ENCODE results near the gene TRDMT1. TPM values are rescaled to one million over a fixed set of nuclear protein-coding genes. Genes with fewer than 3 reads are reported as not detected.

The TRDMT1 gene
- total RNA-seq, 2 donors from 2014 or later, result 12.3 to 21.0 TPM

- no peaks in the 10 kb centered on the region for H3K36me3 ChIP-seq
- H3K9me3 ChIP-seq, result no peaks in the 10 kb centered on the region
Measured at GRCh38 chr10:17178006-17178405, 23.5 kb downstream of the TRDMT1 start.

GRCh38 chr10:17177014-17177413, 24.5 kb downstream of the TRDMT1 start:
- no peak for TF ChIP-seq CTCF (IDR thresholded peaks at IDR 0.05)
- no peak for ATAC-seq (ENCODE audit: insufficient number of reproducible peaks, low FRiP score, low read depth)
- no peak overlapping the region for H3K27ac ChIP-seq
- H3K9me3 ChIP-seq, result no peaks in the 10 kb centered on the region
- H3K4me1 ChIP-seq (ENCODE audit: control insufficient read depth in 1 of 2, low read depth in 2 of 2), result peaks cover 15 to 36% of the 10 kb centered on the region in 2 donors
- no peaks in the 10 kb centered on the region for H3K27me3 ChIP-seq (replicated peaks; ENCODE audit: insufficient read depth)
- no peak overlapping the region for H3K4me3 ChIP-seq
- H3K36me3 ChIP-seq, result no peaks in the 10 kb centered on the region
- DNase-seq (ENCODE audit: low spot score), result no peak

More at GRCh38 chr10:17178006-17178405, 23.5 kb downstream of the TRDMT1 start:
- ATAC-seq (ENCODE audit: insufficient number of reproducible peaks, low FRiP score, low read depth) (no peak), DNase-seq (ENCODE audit: low spot score) (no peak)
- Histone ChIP-seq H3K4me3 (no peak overlapping the region), H3K4me1 (ENCODE audit: control insufficient read depth in 1 of 2, low read depth in 2 of 2) (peaks cover 15 to 36% of the 10 kb centered on the region in 2 donors), H3K27ac (no peak overlapping the region), H3K27me3 (replicated peaks; ENCODE audit: insufficient read depth) (no peaks in the 10 kb centered on the region)
- no peak for TF ChIP-seq CTCF (IDR thresholded peaks at IDR 0.05)

- Histone ChIP-seq H3K27ac (peak overlapping the region in 1 of 2 donors; percentile 50), H3K36me3 (no peaks in the 10 kb centered on the region), H3K9me3 (no peaks in the 10 kb centered on the region), H3K4me1 (ENCODE audit: control insufficient read depth in 1 of 2, low read depth in 2 of 2) (peaks cover 15 to 39% of the 10 kb centered on the region in 2 donors), H3K27me3 (replicated peaks; ENCODE audit: insufficient read depth) (no peaks in the 10 kb centered on the region), H3K4me3 (peak overlapping the region; percentile 66)
- DNase-seq (ENCODE audit: low spot score), result no peak
- no peak for TF ChIP-seq CTCF (IDR thresholded peaks at IDR 0.05)
- ATAC-seq (ENCODE audit: insufficient number of reproducible peaks, low FRiP score, low read depth), result no peak
Measured at GRCh38 chr10:17176091-17176490, 25.4 kb downstream of the TRDMT1 start.

GRCh38 chr10:17175551-17175950, 25.9 kb downstream of the TRDMT1 start:
- no peak for TF ChIP-seq CTCF (IDR thresholded peaks at IDR 0.05)
- Histone ChIP-seq H3K36me3 (no peaks in the 10 kb centered on the region), H3K27me3 (replicated peaks; ENCODE audit: insufficient read depth) (no peaks in the 10 kb centered on the region), H3K9me3 (no peaks in the 10 kb centered on the region), H3K4me1 (ENCODE audit: control insufficient read depth in 1 of 2, low read depth in 2 of 2) (peaks cover 15 to 45% of the 10 kb centered on the region in 2 donors), H3K27ac (peak overlapping the region in 1 of 2 donors; percentile 50), H3K4me3 (peak overlapping the region; percentile 66)
- no peak for ATAC-seq (ENCODE audit: insufficient number of reproducible peaks, low FRiP score, low read depth)
- DNase-seq (ENCODE audit: low spot score), result no peak

- DNase-seq (ENCODE audit: low spot score) (no peak), ATAC-seq (ENCODE audit: insufficient number of reproducible peaks, low FRiP score, low read depth) (no peak)
- H3K4me1 ChIP-seq (ENCODE audit: control insufficient read depth in 1 of 2, low read depth in 2 of 2), result peaks cover 15 to 54% of the 10 kb centered on the region in 2 donors
- no peak for TF ChIP-seq CTCF (IDR thresholded peaks at IDR 0.05)
- H3K27me3 ChIP-seq (replicated peaks; ENCODE audit: insufficient read depth), result no peaks in the 10 kb centered on the region
- H3K9me3 ChIP-seq, result no peaks in the 10 kb centered on the region
- H3K4me3 ChIP-seq, result peak overlapping the region; percentile 66
- no peaks in the 10 kb centered on the region for H3K36me3 ChIP-seq
- no peak overlapping the region for H3K27ac ChIP-seq
Measured at GRCh38 chr10:17174626-17175025, 26.8 kb downstream of the TRDMT1 start.
